DND-41 (cell line): ENCODE data around the gene SPTSSB.

Experiments
- EZH2 ChIP-seq: IDR thresholded peaks from 3 replicates; pipeline ENCODE4 v1.6.1; 2012; ENCODE audit warnings: borderline replicate concordance, low read depth, mild to moderate bottlenecking, moderate library complexity, low read length, inconsistent platforms; ENCODE audit not compliant: severe bottlenecking
- TF ChIP-seq, protein P1 (sequence below): IDR thresholded peaks from 2 replicates; pipeline ENCODE4 v1.5.1; 2012; ENCODE audit warnings: borderline replicate concordance, low read length, moderate library complexity, mild to moderate bottlenecking; ENCODE audit not compliant: poor library complexity, severe bottlenecking; ENCODE audit errors: extremely low read depth

DNA sequence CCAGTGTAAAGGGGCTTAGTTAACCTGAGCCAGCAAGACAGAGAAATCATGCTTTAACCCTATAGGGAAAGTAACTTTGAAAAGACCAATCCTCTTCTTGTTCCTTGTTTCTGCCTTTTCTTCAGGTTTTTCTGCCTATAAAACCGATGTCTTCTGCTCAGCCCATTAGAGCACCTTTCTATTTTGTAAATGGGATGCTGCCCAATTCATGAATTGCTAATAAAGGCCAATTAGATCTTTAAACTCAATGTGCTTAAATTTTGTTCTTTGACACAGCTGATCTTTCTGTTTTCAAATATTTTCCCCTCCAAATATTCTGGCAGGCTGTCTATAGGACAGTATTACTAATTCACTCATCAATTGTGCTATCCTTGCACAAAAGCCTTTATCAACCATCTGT lies 33.8 kb upstream of the SPTSSB start:
- TF ChIP-seq, protein P1, sequence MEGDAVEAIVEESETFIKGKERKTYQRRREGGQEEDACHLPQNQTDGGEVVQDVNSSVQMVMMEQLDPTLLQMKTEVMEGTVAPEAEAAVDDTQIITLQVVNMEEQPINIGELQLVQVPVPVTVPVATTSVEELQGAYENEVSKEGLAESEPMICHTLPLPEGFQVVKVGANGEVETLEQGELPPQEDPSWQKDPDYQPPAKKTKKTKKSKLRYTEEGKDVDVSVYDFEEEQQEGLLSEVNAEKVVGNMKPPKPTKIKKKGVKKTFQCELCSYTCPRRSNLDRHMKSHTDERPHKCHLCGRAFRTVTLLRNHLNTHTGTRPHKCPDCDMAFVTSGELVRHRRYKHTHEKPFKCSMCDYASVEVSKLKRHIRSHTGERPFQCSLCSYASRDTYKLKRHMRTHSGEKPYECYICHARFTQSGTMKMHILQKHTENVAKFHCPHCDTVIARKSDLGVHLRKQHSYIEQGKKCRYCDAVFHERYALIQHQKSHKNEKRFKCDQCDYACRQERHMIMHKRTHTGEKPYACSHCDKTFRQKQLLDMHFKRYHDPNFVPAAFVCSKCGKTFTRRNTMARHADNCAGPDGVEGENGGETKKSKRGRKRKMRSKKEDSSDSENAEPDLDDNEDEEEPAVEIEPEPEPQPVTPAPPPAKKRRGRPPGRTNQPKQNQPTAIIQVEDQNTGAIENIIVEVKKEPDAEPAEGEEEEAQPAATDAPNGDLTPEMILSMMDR = no peak
- TF ChIP-seq EZH2 = no peak
